K562 (cell line): ENCODE results near the gene BCL2L1. TPM values are rescaled to one million over a fixed set of nuclear protein-coding genes. Genes with fewer than 3 reads are reported as not detected.

Experiments
- ATF4 ChIP-seq: fragments of 450-650 bp; formaldehyde crosslinking; IDR thresholded peaks from 2 replicates; pipeline ENCODE4 v1.4.0; 2022; ENCODE audit warnings: mild to moderate bottlenecking, moderate library complexity
- BHLHE40 ChIP-seq: IDR thresholded peaks from 2 replicates; pipeline ENCODE4 v1.6.1; 2011; ENCODE audit warnings: low read length, improper control_type of control experiment
- CBX5 ChIP-seq: IDR thresholded peaks from 2 replicates; pipeline ENCODE4 v1.6.1; 2014; ENCODE audit warnings: low read depth, borderline replicate concordance
- L3MBTL2 ChIP-seq: fragments of 450-650 bp; IDR thresholded peaks from 2 replicates; pipeline ENCODE4 v1.6.1; 2016; ENCODE audit warnings: mild to moderate bottlenecking, moderate library complexity
- NFIC ChIP-seq: fragments of 450-650 bp; IDR thresholded peaks from 2 replicates; pipeline ENCODE4 v1.6.1; 2017; ENCODE audit warnings: mild to moderate bottlenecking, inconsistent platforms
- PTBP1 ChIP-seq: fragments of 200-400 bp; formaldehyde crosslinking; IDR thresholded peaks from 2 replicates; pipeline ENCODE4 v1.6.1; 2017; ENCODE audit warnings: low read depth, low read length
- RNF2 ChIP-seq: sonication (generic); IDR thresholded peaks from 2 replicates; pipeline ENCODE4 v1.6.1; 2016
- SREBF2 ChIP-seq: sonication (generic); formaldehyde crosslinking; IDR thresholded peaks from 2 replicates; pipeline ENCODE4 v1.4.0; 2020; ENCODE audit warnings: mild to moderate bottlenecking, missing genetic modification reagents
- VEZF1 ChIP-seq: fragments of 200-800 bp; sonication (Bioruptor generic); IDR thresholded peaks from 2 replicates; pipeline ENCODE4 v1.6.1; 2017; ENCODE audit warnings: missing genetic modification characterization, missing compliant biosample characterization
- WHSC1 ChIP-seq: IDR thresholded peaks from one replicate; pipeline ENCODE4 v1.6.1; 2012; ENCODE audit warnings: low read length, control low read depth, inconsistent platforms
- ZBTB17 ChIP-seq: fragments of 450-650 bp; formaldehyde crosslinking; IDR thresholded peaks from 2 replicates; pipeline ENCODE4 v1.4.0; 2020; ENCODE audit warnings: mild to moderate bottlenecking
- ZBTB9 ChIP-seq: fragments of 450-650 bp; formaldehyde crosslinking; IDR thresholded peaks from 2 replicates; pipeline ENCODE4 v1.4.0; 2020; ENCODE audit warnings: mild to moderate bottlenecking, moderate library complexity
- ZC3H11A ChIP-seq: IDR thresholded peaks from 2 replicates; pipeline ENCODE4 v1.6.1; 2012; ENCODE audit warnings: low read depth, low read length, improper control_type of control experiment
- ZHX1 ChIP-seq: fragments of 150-350 bp; conservative IDR thresholded peaks from 2 replicates; pipeline ENCODE4 v1.6.1; 2014; ENCODE audit warnings: low read length
- ZNF24 ChIP-seq: fragments of 450-650 bp; IDR thresholded peaks from 2 replicates; pipeline ENCODE4 v1.6.1; 2016
- ZNF76 ChIP-seq: fragments of 250-450 bp; sonication (Bioruptor Pico); IDR thresholded peaks from 2 replicates; pipeline ENCODE4 v1.4.0; 2020; ENCODE audit warnings: mild to moderate bottlenecking, moderate library complexity, borderline replicate concordance
- polyA plus RNA-seq, 8 experiments: library from polyadenylated mRNA; depleted of rRNA in 4 of 8; stranded (reverse) in 5 of 8; unstranded in 3 of 8; fragments of >200 nt; fragmentation: Nextera tagmentation in 2 of 8; fragmentation: Illumina TruSeq in 1 of 8; extraction: Ambion mirVana in 2 of 8; extraction: Trizol in 1 of 8; gene quantifications; 2 replicates each; pipeline versions ENCODE4 v1.2.1 to v1.2.3, GENCODE V29; 2011 to 2014; ENCODE audit warnings: inconsistent platforms in 1 of 8, missing spikeins in 1 of 8
- total RNA-seq, 7 experiments: library from RNA; depleted of rRNA in 6 of 7; stranded (reverse); fragments of >200 nt in 6 of 7; fragmentation: Illumina TruSeq in 2 of 7; extraction: Trizol in 2 of 7; gene quantifications; 2 replicates each; pipeline versions ENCODE4 v1.2.1 to v1.2.3, GENCODE V29; 2011 to 2021; ENCODE audit warnings: low replicate concordance in 1 of 7

BCL2L1 gene
- total and polyA plus RNA-seq, 9 of the 15 experiments (the other 6 are each of a cell fraction or from before 2014, with no cell fraction given), result 3.3 to 182 (median 120) TPM

GRCh38 chr20:31664696-31665354, 57.8 kb downstream of the BCL2L1 start (continued):
- peak; percentile 69 for TF ChIP-seq NFIC
- TF ChIP-seq ZNF76 (CRISPR knock-in tag), result peak; percentile 27; the same call in 1 of the 2 replicates
- TF ChIP-seq PTBP1, result no peak
- no peak for TF ChIP-seq ZC3H11A
- no peak for TF ChIP-seq BHLHE40
- TF ChIP-seq SREBF2, result no peak
- TF ChIP-seq ZBTB9 (CRISPR knock-in tag), result 0 out of 2 replicates have a peak, but pooled peaks have one; percentile 54
- TF ChIP-seq VEZF1 (CRISPR knock-in tag), result no peak
- no peak for TF ChIP-seq CBX5
- no peak for TF ChIP-seq ZHX1
- no peak for TF ChIP-seq L3MBTL2
- TF ChIP-seq WHSC1, result peak; percentile 16
- 0 out of 2 replicates have a peak, but pooled peaks have one; percentile 23 for TF ChIP-seq ZBTB17
- TF ChIP-seq ZNF24, result no peak
- TF ChIP-seq RNF2, result no peak
- no peak for TF ChIP-seq ATF4 (CRISPR knock-in tag)
- TF ChIP-seq, all 486 proteins: peak for 7
